PC-9 (cell line): ENCODE data around the gene ERAP2. TPM values are rescaled to one million over a fixed set of nuclear protein-coding genes. Genes with fewer than 3 reads are reported as not detected.

ENCODE experiments used
- BruUV-seq: library from RNA; stranded (reverse); fragments of 400-500 nt; replicated peaks from 2 replicates; lab custom pipeline; 2021; lab: Mats Ljungman, UMichigan
- CTCF ChIA-PET: fragments of 300-600 bp; sonication (Branson Sonifier 250); formaldehyde crosslinking; loops from one replicate; lab custom pipeline; 2022; ENCODE audit warnings: antibody characterized with exemption; lab: Charles Lee
- POLR2A ChIA-PET: fragments of 300-600 bp; sonication (Branson Sonifier 250); formaldehyde crosslinking; loops from one replicate; lab custom pipeline; 2022; ENCODE audit warnings: antibody characterized with exemption; ENCODE audit not compliant: unreplicated experiment; lab: Charles Lee
- DNase-seq, 2 experiments: peaks; one replicate each; pipeline versions ENCODE4 v3.0.0 to v3.0.0-alpha.2; 2015 to 2022; ENCODE audit warnings: mixed read lengths in 1 of 2
- H2AFZ ChIP-seq: fragments of 200-600 bp; sonication (generic); 2 replicates; pipeline ENCODE4 v1.8.1; 2017; ENCODE audit warnings: antibody characterized with exemption
- H3F3A ChIP-seq: fragments of 200-600 bp; sonication (generic); 2 replicates; pipeline ENCODE4 v1.8.1; 2017; ENCODE audit warnings: antibody characterized with exemption, mild to moderate bottlenecking, low read depth; ENCODE audit not compliant: insufficient read depth
- H3K27ac ChIP-seq: fragments of 200-600 bp; sonication (generic); 2 replicates; pipeline ENCODE4 v1.6.1; 2016; ENCODE audit warnings: mixed run types
- H3K27me3 ChIP-seq: fragments of 200-600 bp; sonication (generic); 2 replicates; pipeline ENCODE4 v1.6.1; 2016; ENCODE audit warnings: low read depth, mixed run types; ENCODE audit not compliant: insufficient read depth
- H3K36me3 ChIP-seq: fragments of 200-600 bp; sonication (generic); 2 replicates; pipeline ENCODE4 v1.6.1; 2016; ENCODE audit warnings: low read depth, mixed run types
- H3K4me1 ChIP-seq: fragments of 200-600 bp; sonication (generic); replicated peaks from 2 replicates; pipeline ENCODE4 v1.6.1; 2016; ENCODE audit warnings: mixed run types; ENCODE audit not compliant: insufficient read depth
- H3K4me2 ChIP-seq: fragments of 200-600 bp; sonication (generic); 2 replicates; pipeline ENCODE4 v1.6.1; 2017; ENCODE audit warnings: mixed run types
- H3K4me3 ChIP-seq: fragments of 200-600 bp; sonication (generic); 2 replicates; pipeline ENCODE4 v1.6.1; 2016; ENCODE audit warnings: mixed run types
- H3K79me2 ChIP-seq: fragments of 200-600 bp; sonication (generic); 2 replicates; pipeline ENCODE4 v1.6.1; 2017; ENCODE audit warnings: low read depth, mixed run types
- H3K9me2 ChIP-seq: fragments of 200-600 bp; sonication (generic); 2 replicates; pipeline ENCODE4 v1.8.1; 2017; ENCODE audit warnings: mild to moderate bottlenecking; ENCODE audit not compliant: insufficient read depth
- H3K9me3 ChIP-seq: fragments of 200-600 bp; sonication (generic); 2 replicates; pipeline ENCODE4 v1.8.1; 2016; ENCODE audit warnings: low read depth; ENCODE audit not compliant: insufficient read depth
- H4K20me1 ChIP-seq: fragments of 200-600 bp; sonication (generic); 2 replicates; pipeline ENCODE4 v1.8.1; 2017; ENCODE audit not compliant: insufficient read depth
- EZH2 ChIP-seq: fragments of 200-600 bp; sonication (generic); IDR thresholded peaks from 2 replicates; pipeline ENCODE4 v1.8.0; 2017; ENCODE audit warnings: antibody characterized with exemption, low read depth
- intact Hi-C: fragments of 100-400 bp; cut with micrococcal nuclease; formaldehyde crosslinking; loops from one replicate; pipeline ENCODE4 v1.10.0; 2022; ENCODE audit not compliant: unreplicated experiment
- total RNA-seq: library from RNA; stranded (reverse); gene quantifications from 2 replicates; pipeline ENCODE4 v1.2.3, GENCODE V29; 2021
- TF ChIP-seq, protein P1 (sequence below): fragments of 200-600 bp; sonication (generic); conservative IDR thresholded peaks from 2 replicates; pipeline ENCODE4 v1.6.1; 2017; ENCODE audit warnings: mixed run types, antibody characterized with exemption, mild to moderate bottlenecking, moderate library complexity

The ERAP2 gene
- total RNA-seq, 1 experiment from 2014 or later: 48.2 TPM

GRCh38 chr5:96869372-96869641 is 7.0 kb upstream of the ERAP2 start:
- Histone ChIP-seq H3K79me2 (no peaks in the 10 kb centered on the region), H3K9me2 (no peaks in the 10 kb centered on the region), H2AFZ (no peak overlapping the region), H3K4me1 (no peaks in the 10 kb centered on the region), H3K4me2 (no peak overlapping the region), H3F3A (no peaks in the 10 kb centered on the region), H3K9me3 (no peaks in the 10 kb centered on the region), H3K4me3 (no peak overlapping the region), H3K27ac (no peak overlapping the region), H3K27me3 (no peaks in the 10 kb centered on the region), H4K20me1 (no peaks in the 10 kb centered on the region), H3K36me3 (no peaks in the 10 kb centered on the region)
- POLR2A ChIA-PET: interaction anchor here (0.6 kb wide), 1 partner anchor 135 kb away, joined by 3 read pairs; no protein-coding TSS in a partner anchor
- CTCF ChIA-PET: interaction anchor here (1.1 to 2.1 kb wide), 4 partner anchors 129 to 291 kb away, joined by 5 to 13 read pairs (median 6); partner anchors contain the start of gene LIX1
- intact Hi-C loops: loop anchor here (1.0 to 5.0 kb wide), 2 partner anchors 273 to 293 kb away; partner anchors contain the start of gene LIX1
- no TSS peak for BruUV-seq
- no peak for DNase-seq
- TF ChIP-seq, protein P1, sequence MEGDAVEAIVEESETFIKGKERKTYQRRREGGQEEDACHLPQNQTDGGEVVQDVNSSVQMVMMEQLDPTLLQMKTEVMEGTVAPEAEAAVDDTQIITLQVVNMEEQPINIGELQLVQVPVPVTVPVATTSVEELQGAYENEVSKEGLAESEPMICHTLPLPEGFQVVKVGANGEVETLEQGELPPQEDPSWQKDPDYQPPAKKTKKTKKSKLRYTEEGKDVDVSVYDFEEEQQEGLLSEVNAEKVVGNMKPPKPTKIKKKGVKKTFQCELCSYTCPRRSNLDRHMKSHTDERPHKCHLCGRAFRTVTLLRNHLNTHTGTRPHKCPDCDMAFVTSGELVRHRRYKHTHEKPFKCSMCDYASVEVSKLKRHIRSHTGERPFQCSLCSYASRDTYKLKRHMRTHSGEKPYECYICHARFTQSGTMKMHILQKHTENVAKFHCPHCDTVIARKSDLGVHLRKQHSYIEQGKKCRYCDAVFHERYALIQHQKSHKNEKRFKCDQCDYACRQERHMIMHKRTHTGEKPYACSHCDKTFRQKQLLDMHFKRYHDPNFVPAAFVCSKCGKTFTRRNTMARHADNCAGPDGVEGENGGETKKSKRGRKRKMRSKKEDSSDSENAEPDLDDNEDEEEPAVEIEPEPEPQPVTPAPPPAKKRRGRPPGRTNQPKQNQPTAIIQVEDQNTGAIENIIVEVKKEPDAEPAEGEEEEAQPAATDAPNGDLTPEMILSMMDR: no peak
- TF ChIP-seq EZH2: no peak

- Histone ChIP-seq H3F3A (no peaks in the 10 kb centered on the region), H3K79me2 (no peaks in the 10 kb centered on the region), H4K20me1 (no peaks in the 10 kb centered on the region), H3K36me3 (no peaks in the 10 kb centered on the region), H3K4me3 (no peak overlapping the region), H3K4me2 (no peak overlapping the region), H3K27ac (no peak overlapping the region), H2AFZ (no peak overlapping the region), H3K4me1 (0 out of 2 replicates have a peak, but pooled peaks cover under 1% of the 10 kb centered on the region), H3K9me3 (no peaks in the 10 kb centered on the region), H3K27me3 (no peaks in the 10 kb centered on the region), H3K9me2 (no peaks in the 10 kb centered on the region)
- no peak for DNase-seq
- TF ChIP-seq, protein P1: no peak
- TF ChIP-seq EZH2: no peak
- ChIA-PET CTCF (interaction anchor here (1.1 to 2.1 kb wide), 2 partner anchors 272 to 290 kb away, joined by 6 to 13 read pairs; partner anchors contain the start of gene LIX1), POLR2A (no interaction called here)
- BruUV-seq: no TSS peak
- intact Hi-C loops: loop anchor here (10.0 kb wide), 1 partner anchor 124 kb away; no protein-coding TSS in a partner anchor
Observed at GRCh38 chr5:96870094-96871026, 5.9 kb upstream of the ERAP2 start.

DNA sequence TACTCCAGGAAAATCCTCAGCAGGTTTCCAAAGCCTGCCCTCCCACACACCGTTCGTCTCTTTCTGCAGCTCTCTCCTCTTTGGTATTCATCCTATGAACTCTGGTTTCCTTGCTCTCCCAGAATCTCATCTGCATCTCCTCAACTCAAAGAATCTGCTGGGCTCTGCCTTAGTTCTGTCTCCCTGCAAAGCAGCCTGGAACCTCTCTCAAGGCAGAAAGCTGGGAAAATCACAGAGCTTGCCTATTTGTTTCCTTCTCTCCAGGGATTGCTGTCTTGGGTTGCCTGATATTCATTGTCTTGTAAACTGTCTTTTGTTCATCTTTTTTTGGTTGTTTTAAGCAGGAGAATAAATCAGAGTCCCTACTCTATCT is 5.3 kb upstream of the ERAP2 start:
- CTCF ChIA-PET: no interaction called here
- Histone ChIP-seq H3K79me2 (no peaks in the 10 kb centered on the region), H3K36me3 (no peaks in the 10 kb centered on the region), H3K4me1 (0 out of 2 replicates have a peak, but pooled peaks cover 6% of the 10 kb centered on the region), H3K4me2 (no peak overlapping the region), H3F3A (no peaks in the 10 kb centered on the region), H4K20me1 (no peaks in the 10 kb centered on the region), H3K27ac (no peak overlapping the region), H3K9me3 (no peaks in the 10 kb centered on the region), H2AFZ (no peak overlapping the region), H3K4me3 (no peak overlapping the region), H3K9me2 (no peaks in the 10 kb centered on the region), H3K27me3 (no peaks in the 10 kb centered on the region)
- TF ChIP-seq, protein P1: no peak
- no peak for TF ChIP-seq EZH2
- BruUV-seq: no TSS peak
- POLR2A ChIA-PET: interaction anchor here (0.6 kb wide), 1 partner anchor 1048 kb away, joined by 5 read pairs; the partner anchor contains the start of gene GLRX
- intact Hi-C loops: loop anchor here (10.0 kb wide), 1 partner anchor 124 kb away; no protein-coding TSS in a partner anchor
- DNase-seq: no peak
